Measurements from ENCODE around the gene SHISAL1. TPM values are rescaled to one million over a fixed set of nuclear protein-coding genes. Genes with fewer than 3 reads are reported as not detected.

Gene SHISAL1
- total RNA-seq, 2 donors from 2014 or later: not detected

GRCh38 chr22:44218071-44218470 lies 94.7 kb downstream of the SHISAL1 start:
- ATAC-seq (no peak), DNase-seq (ENCODE audit: low spot score) (no peak)
- Mint-ChIP-seq H3K27ac (no peak overlapping the region), H3K4me1 (ENCODE audit: low read depth in 2 of 2) (no peaks in the 10 kb centered on the region), H3K9me3 (no peaks in the 10 kb centered on the region), H3K4me3 (no peak overlapping the region), H3K36me3 (no peaks in the 10 kb centered on the region), H3K27me3 (no peaks in the 10 kb centered on the region)

GRCh38 chr22:44217346-44217745 lies 95.4 kb downstream of the SHISAL1 start:
- Mint-ChIP-seq H3K4me1 (ENCODE audit: low read depth in 2 of 2) (no peaks in the 10 kb centered on the region), H3K9me3 (no peaks in the 10 kb centered on the region), H3K27me3 (no peaks in the 10 kb centered on the region), H3K27ac (no peak overlapping the region), H3K36me3 (no peaks in the 10 kb centered on the region), H3K4me3 (no peak overlapping the region)
- DNase-seq (ENCODE audit: low spot score) (no peak), ATAC-seq (no peak)

- H3K27me3 Mint-ChIP-seq: no peaks in the 10 kb centered on the region
- H3K4me3 Mint-ChIP-seq: no peak overlapping the region
- ATAC-seq (no peak), DNase-seq (ENCODE audit: low spot score) (no peak)
- H3K36me3 Mint-ChIP-seq: no peaks in the 10 kb centered on the region
- H3K4me1 Mint-ChIP-seq (ENCODE audit: low read depth in 2 of 2): peaks cover 4 to 12% of the 10 kb centered on the region in 2 donors
- no peak overlapping the region for H3K27ac Mint-ChIP-seq
- no peaks in the 10 kb centered on the region for H3K9me3 Mint-ChIP-seq
Observed at GRCh38 chr22:44215287-44215686, 97.5 kb downstream of the SHISAL1 start.

- Mint-ChIP-seq H3K4me3 (no peak overlapping the region), H3K9me3 (peaks cover under 1% of the 10 kb centered on the region), H3K27ac (no peak overlapping the region), H3K27me3 (no peaks in the 10 kb centered on the region), H3K4me1 (ENCODE audit: low read depth in 2 of 2) (peaks cover 9 to 18% of the 10 kb centered on the region in 2 donors), H3K36me3 (peaks cover 4% of the 10 kb centered on the region)
- ATAC-seq (no peak), DNase-seq (ENCODE audit: low spot score) (no peak)
Observed at GRCh38 chr22:44214764-44215163, 98.0 kb downstream of the SHISAL1 start.

- peaks cover 10% of the 10 kb centered on the region for H3K36me3 Mint-ChIP-seq
- H3K27ac Mint-ChIP-seq: no peak overlapping the region
- peaks cover 4% of the 10 kb centered on the region for H3K9me3 Mint-ChIP-seq
- H3K4me3 Mint-ChIP-seq: no peak overlapping the region
- H3K27me3 Mint-ChIP-seq: no peaks in the 10 kb centered on the region
- peaks cover 13 to 22% of the 10 kb centered on the region in 2 donors for H3K4me1 Mint-ChIP-seq (ENCODE audit: low read depth in 2 of 2)
- no peak for DNase-seq (ENCODE audit: low spot score)
- no peak for ATAC-seq
Observed at GRCh38 chr22:44214187-44214586, 98.6 kb downstream of the SHISAL1 start.

- Mint-ChIP-seq H3K4me1 (ENCODE audit: low read depth in 2 of 2) (peaks cover 16 to 22% of the 10 kb centered on the region in 2 donors), H3K4me3 (no peak overlapping the region), H3K27me3 (no peaks in the 10 kb centered on the region), H3K9me3 (peaks cover 7% of the 10 kb centered on the region), H3K36me3 (peaks cover 14% of the 10 kb centered on the region), H3K27ac (no peak overlapping the region)
- no peak for ATAC-seq
- DNase-seq (ENCODE audit: low spot score): no peak
Observed at GRCh38 chr22:44213489-44214043, 99.2 kb downstream of the SHISAL1 start.

GRCh38 chr22:44212936-44213335 lies 99.8 kb downstream of the SHISAL1 start:
- Mint-ChIP-seq H3K27me3 (no peaks in the 10 kb centered on the region), H3K9me3 (peaks cover 7% of the 10 kb centered on the region), H3K36me3 (peaks cover 14% of the 10 kb centered on the region), H3K4me1 (ENCODE audit: low read depth in 2 of 2) (peaks cover 20 to 22% of the 10 kb centered on the region in 2 donors), H3K27ac (no peak overlapping the region), H3K4me3 (no peak overlapping the region)
- no peak for DNase-seq (ENCODE audit: low spot score)
- peak in 1 of 2 donors; percentile 27 for ATAC-seq

- Mint-ChIP-seq H3K4me3 (no peak overlapping the region), H3K36me3 (peaks cover 14% of the 10 kb centered on the region), H3K9me3 (peaks cover 7% of the 10 kb centered on the region), H3K27ac (no peak overlapping the region), H3K27me3 (no peaks in the 10 kb centered on the region), H3K4me1 (ENCODE audit: low read depth in 2 of 2) (peaks cover 21 to 22% of the 10 kb centered on the region in 2 donors)
- ATAC-seq (no peak), DNase-seq (ENCODE audit: low spot score) (no peak)
Observed at GRCh38 chr22:44211946-44212930, 100.5 kb downstream of the SHISAL1 start.

- H3K36me3 Mint-ChIP-seq: peaks cover 14% of the 10 kb centered on the region
- no peaks in the 10 kb centered on the region for H3K27me3 Mint-ChIP-seq
- H3K27ac Mint-ChIP-seq: no peak overlapping the region
- ATAC-seq (no peak), DNase-seq (ENCODE audit: low spot score) (no peak)
- H3K9me3 Mint-ChIP-seq: peaks cover 7% of the 10 kb centered on the region
- no peak overlapping the region for H3K4me3 Mint-ChIP-seq
- H3K4me1 Mint-ChIP-seq (ENCODE audit: low read depth in 2 of 2): peaks cover 21 to 22% of the 10 kb centered on the region in 2 donors
Observed at GRCh38 chr22:44211256-44211945, 101.3 kb downstream of the SHISAL1 start.

- Mint-ChIP-seq H3K4me3 (no peak overlapping the region), H3K27ac (no peak overlapping the region), H3K36me3 (peaks cover 14% of the 10 kb centered on the region), H3K9me3 (peaks cover 7% of the 10 kb centered on the region), H3K4me1 (ENCODE audit: low read depth in 2 of 2) (peaks cover 21 to 22% of the 10 kb centered on the region in 2 donors), H3K27me3 (no peaks in the 10 kb centered on the region)
- ATAC-seq (no peak), DNase-seq (ENCODE audit: low spot score) (no peak)
Observed at GRCh38 chr22:44210722-44211121, 102.0 kb downstream of the SHISAL1 start.

- Mint-ChIP-seq H3K36me3 (peaks cover 14% of the 10 kb centered on the region), H3K9me3 (peaks cover 7% of the 10 kb centered on the region), H3K27ac (no peak overlapping the region), H3K27me3 (no peaks in the 10 kb centered on the region), H3K4me1 (ENCODE audit: low read depth in 2 of 2) (peaks cover 21 to 22% of the 10 kb centered on the region in 2 donors), H3K4me3 (no peak overlapping the region)
- DNase-seq (ENCODE audit: low spot score): no peak
- ATAC-seq: no peak
Observed at GRCh38 chr22:44209343-44209742, 103.4 kb downstream of the SHISAL1 start.

- H3K4me1 Mint-ChIP-seq (ENCODE audit: low read depth in 2 of 2): peaks cover 21 to 22% of the 10 kb centered on the region in 2 donors
- H3K27ac Mint-ChIP-seq: peak overlapping the region in 1 of 2 donors; percentile 43
- peaks cover 14% of the 10 kb centered on the region for H3K36me3 Mint-ChIP-seq
- DNase-seq (ENCODE audit: low spot score): no peak
- peaks cover 7% of the 10 kb centered on the region for H3K9me3 Mint-ChIP-seq
- H3K4me3 Mint-ChIP-seq: no peak overlapping the region
- no peak for ATAC-seq
- no peaks in the 10 kb centered on the region for H3K27me3 Mint-ChIP-seq
Observed at GRCh38 chr22:44207981-44208317, 104.8 kb downstream of the SHISAL1 start.

- Mint-ChIP-seq H3K4me1 (ENCODE audit: low read depth in 2 of 2) (peaks cover 21 to 22% of the 10 kb centered on the region in 2 donors), H3K4me3 (no peak overlapping the region), H3K27ac (no peak overlapping the region), H3K9me3 (peaks cover 7% of the 10 kb centered on the region), H3K27me3 (no peaks in the 10 kb centered on the region), H3K36me3 (peaks cover 14% of the 10 kb centered on the region)
- no peak for ATAC-seq
- DNase-seq (ENCODE audit: low spot score): no peak
Observed at GRCh38 chr22:44207173-44207980, 105.4 kb downstream of the SHISAL1 start.
